ENCODE data around the gene TWSG1. TPM values are rescaled to one million over a fixed set of nuclear protein-coding genes. Genes with fewer than 3 reads are reported as not detected.
"Not testable (repeated sequence)": the region's sequence is repeated elsewhere in the genome, so short reads cannot be mapped to it uniquely, and the experiment has no call there.

The TWSG1 gene
- total and polyA plus RNA-seq, 7 donors, result 3.6 to 8.5 (median 7.0) TPM

DNA sequence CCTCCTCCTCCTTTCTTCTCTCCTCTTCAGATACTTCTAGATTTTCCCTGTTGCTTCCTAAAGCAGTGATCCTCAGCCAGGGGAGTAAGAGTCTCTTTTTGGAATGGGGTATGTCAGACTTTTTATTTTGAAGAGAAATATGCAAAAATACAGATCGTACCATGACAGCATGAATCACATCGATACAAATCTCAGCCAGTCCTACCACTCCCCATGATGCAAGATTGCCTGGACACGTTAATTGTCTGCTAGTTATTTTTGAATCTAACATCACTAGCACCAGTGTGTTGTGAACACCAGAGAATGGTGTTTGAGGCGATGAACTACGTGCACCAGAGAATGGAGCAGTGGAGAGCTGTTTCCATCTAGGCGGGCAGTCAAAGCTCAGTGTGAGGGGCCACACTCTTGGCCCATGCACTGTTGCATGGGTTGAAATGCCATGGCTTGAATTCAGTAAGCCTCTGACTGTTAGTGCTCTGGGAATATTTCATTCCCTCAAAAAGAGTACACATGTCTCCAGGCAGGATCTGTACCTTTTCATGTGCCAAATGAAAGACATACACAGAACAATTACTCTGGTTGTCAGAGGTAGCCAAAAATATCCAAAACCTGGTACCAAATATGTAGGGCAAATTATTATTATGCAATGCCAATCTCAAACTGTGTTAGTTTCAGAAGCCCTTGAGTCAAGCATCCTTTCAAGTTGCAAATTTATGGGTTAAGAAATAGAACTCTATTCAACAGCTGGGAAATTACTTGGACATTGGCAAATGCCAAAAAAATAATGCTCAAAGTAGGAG, 94.5 kb downstream of the TWSG1 start:
- Histone ChIP-seq H3K36me3 (ENCODE audit: insufficient read depth in 1 of 2, low read depth in 1 of 2) (no peaks in the 10 kb centered on the region), H3K27ac (no peak overlapping the region), H3K4me1 (no peaks in the 10 kb centered on the region), H3K27me3 (ENCODE audit: insufficient read depth in 3 of 3, low read length in 2 of 3) (no peaks in the 10 kb centered on the region), H3K4me3 (no peak overlapping the region), H3K9me3 (no peaks in the 10 kb centered on the region)
- peak in 2 of 4 donors; percentile 25 to 76 for ATAC-seq
- DNase-seq, result peak in 1 of 2 donors; percentile 32
- intact Hi-C loops (cut with DNase I), result no loop called here
- TF ChIP-seq, protein P1, sequence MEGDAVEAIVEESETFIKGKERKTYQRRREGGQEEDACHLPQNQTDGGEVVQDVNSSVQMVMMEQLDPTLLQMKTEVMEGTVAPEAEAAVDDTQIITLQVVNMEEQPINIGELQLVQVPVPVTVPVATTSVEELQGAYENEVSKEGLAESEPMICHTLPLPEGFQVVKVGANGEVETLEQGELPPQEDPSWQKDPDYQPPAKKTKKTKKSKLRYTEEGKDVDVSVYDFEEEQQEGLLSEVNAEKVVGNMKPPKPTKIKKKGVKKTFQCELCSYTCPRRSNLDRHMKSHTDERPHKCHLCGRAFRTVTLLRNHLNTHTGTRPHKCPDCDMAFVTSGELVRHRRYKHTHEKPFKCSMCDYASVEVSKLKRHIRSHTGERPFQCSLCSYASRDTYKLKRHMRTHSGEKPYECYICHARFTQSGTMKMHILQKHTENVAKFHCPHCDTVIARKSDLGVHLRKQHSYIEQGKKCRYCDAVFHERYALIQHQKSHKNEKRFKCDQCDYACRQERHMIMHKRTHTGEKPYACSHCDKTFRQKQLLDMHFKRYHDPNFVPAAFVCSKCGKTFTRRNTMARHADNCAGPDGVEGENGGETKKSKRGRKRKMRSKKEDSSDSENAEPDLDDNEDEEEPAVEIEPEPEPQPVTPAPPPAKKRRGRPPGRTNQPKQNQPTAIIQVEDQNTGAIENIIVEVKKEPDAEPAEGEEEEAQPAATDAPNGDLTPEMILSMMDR (IDR thresholded peaks at IDR 0.05), result no peak
- 37 to 66% (median 44%) methylated on average over 6 of the region's 6 CpGs for WGBS, 3 donors

DNA sequence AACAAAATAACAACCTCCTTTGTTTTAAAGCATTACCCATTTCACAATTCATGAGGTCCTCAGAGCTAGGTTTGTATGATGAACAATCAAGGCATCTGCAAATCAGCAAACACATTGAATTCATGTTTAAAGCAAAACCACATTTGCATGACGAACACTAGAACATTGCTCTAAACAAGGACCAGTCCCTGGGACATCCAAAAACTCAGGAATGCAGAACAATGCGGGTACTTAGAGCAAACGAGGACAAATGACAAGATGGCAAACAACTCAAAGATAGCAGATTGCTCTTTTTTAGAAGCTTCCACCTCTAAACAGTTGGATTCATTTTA, 95.1 kb downstream of the TWSG1 start:
- Histone ChIP-seq H3K36me3 (ENCODE audit: insufficient read depth in 1 of 2, low read depth in 1 of 2) (no peaks in the 10 kb centered on the region), H3K27me3 (ENCODE audit: insufficient read depth in 3 of 3, low read length in 2 of 3) (no peaks in the 10 kb centered on the region), H3K4me3 (no peak overlapping the region), H3K27ac (no peak overlapping the region), H3K9me3 (no peaks in the 10 kb centered on the region), H3K4me1 (no peaks in the 10 kb centered on the region)
- intact Hi-C loops (cut with DNase I), result no loop called here
- DNase-seq (no peak), ATAC-seq (no peak)
- TF ChIP-seq, protein P1 (IDR thresholded peaks at IDR 0.05), result no peak
- 17 to 26% (median 17%) methylated on average over 3 of the region's 3 CpGs for WGBS, 3 donors

DNA sequence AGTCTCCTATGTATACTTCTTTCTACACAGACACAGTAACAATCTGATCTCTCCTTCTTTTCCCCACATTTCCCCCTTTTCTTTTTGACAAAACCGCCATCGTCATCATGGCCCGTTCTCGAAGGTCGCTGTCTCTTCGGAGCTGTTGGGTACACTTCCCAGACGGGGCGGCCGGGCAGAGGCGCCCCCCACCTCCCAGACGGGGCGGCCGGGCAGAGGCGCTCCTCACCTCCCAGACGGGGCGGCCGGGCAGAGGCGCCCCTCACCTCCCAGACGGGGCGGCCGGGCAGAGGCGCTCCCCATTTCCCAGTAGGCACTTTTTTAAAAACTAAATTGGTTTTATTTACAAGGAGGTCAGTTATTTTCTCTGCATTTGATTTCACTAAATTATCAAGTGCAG, 95.7 kb downstream of the TWSG1 start:
- H3K27me3 ChIP-seq (ENCODE audit: insufficient read depth in 3 of 3, low read length in 2 of 3); H3K36me3 ChIP-seq (ENCODE audit: insufficient read depth in 1 of 2, low read depth in 1 of 2); H3K4me3 ChIP-seq; ATAC-seq; intact Hi-C loops (cut with DNase I); H3K4me1 ChIP-seq; DNase-seq; H3K9me3 ChIP-seq; H3K27ac ChIP-seq: not testable (repeated sequence)
- 91 to 95% (median 92%) methylated on average over 20 to 22 of the region's 22 CpGs for WGBS, 3 donors

DNA sequence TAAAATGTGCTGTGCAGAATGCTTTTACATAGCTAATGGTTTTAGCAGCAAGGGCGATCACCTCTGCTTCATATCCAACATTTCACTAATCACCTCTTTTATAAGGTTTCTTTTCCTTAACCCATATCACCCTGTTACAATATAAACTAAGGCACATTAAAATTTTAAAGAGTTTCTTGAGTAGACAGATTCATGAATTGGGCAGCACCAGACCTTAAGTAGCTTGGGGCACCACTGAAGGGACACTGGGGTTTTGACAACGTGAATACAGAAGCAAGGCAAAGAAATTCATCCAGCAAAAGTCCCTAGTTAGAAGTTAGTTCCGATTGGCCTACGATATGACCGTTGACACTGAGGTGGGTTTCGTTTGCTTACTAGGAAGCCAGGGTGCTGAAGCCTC, 96.7 kb downstream of the TWSG1 start:
- WGBS, 3 donors, result 86 to 94% (median 94%) methylated on average over 6 of the region's 6 CpGs
- Histone ChIP-seq H3K4me1 (no peaks in the 10 kb centered on the region), H3K9me3 (no peaks in the 10 kb centered on the region), H3K36me3 (ENCODE audit: insufficient read depth in 1 of 2, low read depth in 1 of 2) (no peaks in the 10 kb centered on the region), H3K4me3 (no peak overlapping the region), H3K27ac (no peak overlapping the region), H3K27me3 (ENCODE audit: insufficient read depth in 3 of 3, low read length in 2 of 3) (no peaks in the 10 kb centered on the region)
- ATAC-seq (no peak), DNase-seq (no peak)
- intact Hi-C loops (cut with DNase I), result no loop called here
- TF ChIP-seq, protein P1 (IDR thresholded peaks at IDR 0.05), result no peak

DNA sequence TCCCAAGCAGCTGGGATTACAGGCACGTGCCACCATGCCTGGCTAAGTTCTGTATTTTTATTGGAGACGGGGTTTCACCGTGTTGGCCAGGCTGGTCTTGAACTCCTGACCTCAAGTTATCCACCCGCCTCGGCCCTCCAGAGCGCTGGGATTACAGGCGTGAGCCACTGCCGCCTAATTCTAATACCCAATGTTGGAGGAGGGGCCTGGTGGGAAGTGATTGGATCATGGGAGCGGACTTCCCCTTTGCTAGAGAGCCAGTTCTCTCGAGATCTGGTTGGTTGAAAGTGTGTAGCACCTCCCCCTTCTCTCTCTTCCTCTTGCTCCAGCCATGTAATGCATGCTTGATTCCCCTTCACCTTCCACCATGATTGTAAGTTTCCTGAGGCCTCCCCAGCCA, 98.5 kb downstream of the TWSG1 start:
- DNase-seq, result peak in 1 of 2 donors; percentile 31
- H3K27ac ChIP-seq; H3K27me3 ChIP-seq (ENCODE audit: insufficient read depth in 3 of 3, low read length in 2 of 3); H3K9me3 ChIP-seq; H3K4me3 ChIP-seq; intact Hi-C loops (cut with DNase I); H3K36me3 ChIP-seq (ENCODE audit: insufficient read depth in 1 of 2, low read depth in 1 of 2); H3K4me1 ChIP-seq; ATAC-seq: not testable (repeated sequence)
- 94 to 95% (median 94%) methylated on average over 10 of the region's 10 CpGs for WGBS, 3 donors
